A673 (cell line): Measurements from ENCODE around the gene NBAS. TPM values are rescaled to one million over a fixed set of nuclear protein-coding genes. Genes with fewer than 3 reads are reported as not detected.

Experiments used
- BruUV-seq: library from RNA; stranded (reverse); fragments of 400-500 nt; replicated peaks from 2 replicates; lab custom pipeline; 2021; lab: Mats Ljungman, UMichigan
- CTCF ChIA-PET: fragments of 300-600 bp; sonication (Branson Sonifier 250); formaldehyde crosslinking; loops from one replicate; lab custom pipeline; 2022; ENCODE audit warnings: antibody characterized with exemption; lab: Charles Lee
- POLR2A ChIA-PET: fragments of 300-600 bp; sonication (Branson Sonifier 250); formaldehyde crosslinking; loops from one replicate; lab custom pipeline; 2022; ENCODE audit warnings: antibody characterized with exemption; ENCODE audit not compliant: low non-redundant PET; lab: Charles Lee
- DNase-seq: peaks from one replicate; pipeline ENCODE4 v3.0.0-alpha.2; 2015; ENCODE audit warnings: low spot score
- H3K27ac ChIP-seq: fragments of 200-600 bp; sonication (generic); 2 replicates; pipeline ENCODE4 v1.5.1; 2016; ENCODE audit warnings: mixed run types, low read depth, mild to moderate bottlenecking, mixed read lengths, antibody characterized with exemption, low read length; ENCODE audit not compliant: poor library complexity, severe bottlenecking
- H3K27me3 ChIP-seq: fragments of 200-600 bp; sonication (generic); replicated peaks from 2 replicates; pipeline ENCODE4 v1.6.1; 2017; ENCODE audit warnings: mixed run types, low read depth, mild to moderate bottlenecking, mixed read lengths, antibody characterized with exemption, low read length; ENCODE audit not compliant: insufficient read depth, poor library complexity
- H3K36me3 ChIP-seq: fragments of 200-600 bp; sonication (generic); 2 replicates; pipeline ENCODE4 v1.6.1; 2016; ENCODE audit warnings: mixed run types, mild to moderate bottlenecking, mixed read lengths, antibody characterized with exemption, low read length; ENCODE audit not compliant: insufficient read depth, poor library complexity, severe bottlenecking
- H3K4me1 ChIP-seq: fragments of 200-600 bp; sonication (generic); 2 replicates; pipeline ENCODE4 v1.6.1; 2017; ENCODE audit warnings: mixed run types, mild to moderate bottlenecking, mixed read lengths, antibody characterized with exemption, low read length; ENCODE audit not compliant: insufficient read depth, poor library complexity, severe bottlenecking
- H3K4me3 ChIP-seq: fragments of 200-600 bp; sonication (generic); 2 replicates; pipeline ENCODE4 v1.5.1; 2016; ENCODE audit warnings: low read depth, mixed run types, mild to moderate bottlenecking, mixed read lengths, low read length; ENCODE audit not compliant: poor library complexity, severe bottlenecking
- H3K9me3 ChIP-seq: fragments of 200-600 bp; sonication (generic); 2 replicates; pipeline ENCODE4 v1.6.1; 2016; ENCODE audit warnings: mixed run types, low read depth, mild to moderate bottlenecking, mixed read lengths, antibody characterized with exemption, low read length; ENCODE audit not compliant: poor library complexity, severe bottlenecking
- CTCF ChIP-seq: fragments of 300-800, 200-600 bp; sonication (generic); conservative IDR thresholded peaks from 2 replicates; pipeline ENCODE4 v1.5.1; 2017; ENCODE audit warnings: low read depth, mild to moderate bottlenecking, antibody characterized with exemption, low read length, moderate library complexity, mixed read lengths
- EZH2 ChIP-seq: fragments of 200-600 bp; sonication (generic); IDR thresholded peaks from 2 replicates; pipeline ENCODE4 v1.6.1; 2017; ENCODE audit warnings: borderline replicate concordance, low read depth, mild to moderate bottlenecking, mixed read lengths, antibody characterized with exemption, low read length; ENCODE audit not compliant: poor library complexity, severe bottlenecking
- intact Hi-C: fragments of 100-400 bp; cut with micrococcal nuclease; formaldehyde crosslinking; loops from one replicate; pipeline ENCODE4 v1.10.0; 2022; ENCODE audit not compliant: unreplicated experiment
- total RNA-seq: library from RNA; stranded (reverse); gene quantifications from 2 replicates; pipeline ENCODE4 v1.2.3, GENCODE V29; 2021

NBAS gene
- total RNA-seq, 1 experiment from 2014 or later, result 38.7 TPM

GRCh38 chr2:15429032-15429431 lies 132.1 kb downstream of the NBAS start:
- no peak overlapping the region for H3K4me3 ChIP-seq
- no peak overlapping the region for H3K27ac ChIP-seq
- H3K27me3 ChIP-seq, result no peaks in the 10 kb centered on the region
- CTCF ChIA-PET, result no interaction called here
- H3K36me3 ChIP-seq, result no peaks in the 10 kb centered on the region
- H3K9me3 ChIP-seq, result no peaks in the 10 kb centered on the region
- intact Hi-C loops, result no loop called here
- DNase-seq, result no peak
- TF ChIP-seq EZH2 (no peak), CTCF (no peak)
- POLR2A ChIA-PET, result no interaction called here
- BruUV-seq, result no TSS peak
- no peaks in the 10 kb centered on the region for H3K4me1 ChIP-seq

GRCh38 chr2:15427987-15428386 lies 133.1 kb downstream of the NBAS start:
- Histone ChIP-seq H3K4me3 (no peak overlapping the region), H3K27ac (no peak overlapping the region), H3K27me3 (no peaks in the 10 kb centered on the region), H3K4me1 (no peaks in the 10 kb centered on the region), H3K9me3 (no peaks in the 10 kb centered on the region), H3K36me3 (no peaks in the 10 kb centered on the region)
- DNase-seq, result no peak
- ChIA-PET CTCF (no interaction called here), POLR2A (no interaction called here)
- intact Hi-C loops, result no loop called here
- TF ChIP-seq CTCF (no peak), EZH2 (no peak)
- BruUV-seq, result no TSS peak

- Histone ChIP-seq H3K4me1 (no peaks in the 10 kb centered on the region), H3K36me3 (no peaks in the 10 kb centered on the region), H3K4me3 (no peak overlapping the region), H3K27ac (no peak overlapping the region), H3K27me3 (no peaks in the 10 kb centered on the region), H3K9me3 (no peaks in the 10 kb centered on the region)
- no peak for TF ChIP-seq CTCF
- DNase-seq, result no peak
- intact Hi-C loops, result no loop called here
- POLR2A ChIA-PET, result no interaction called here
- no TSS peak for BruUV-seq
- CTCF ChIA-PET, result no interaction called here
Measured at GRCh38 chr2:15426606-15427005, 134.5 kb downstream of the NBAS start.
